Activated naive CD4-positive, alpha-beta T cell treated with anti-CD3 and anti-CD28 coated beads for 36 hours (primary cell): ENCODE data around the gene CCNB2. TPM values are rescaled to one million over a fixed set of nuclear protein-coding genes. Genes with fewer than 3 reads are reported as not detected.
"Not testable (repeated sequence)": the region's sequence is repeated elsewhere in the genome, so short reads cannot be mapped to it uniquely, and the experiment has no call there.

ENCODE experiments used
- CTCF ChIA-PET: fragments of 350-600 bp; sonication (Branson Sonifier 250); formaldehyde crosslinking; loops from one replicate; lab custom pipeline; 2021; ENCODE audit warnings: antibody characterized with exemption; lab: Charles Lee
- DNase-seq: peaks from one replicate; pipeline ENCODE4 v3.0.0-alpha.2; 2020
- H3K27ac Mint-ChIP-seq: one replicate; pipeline ENCODE4 v1.8.0; 2021; ENCODE audit warnings: mild to moderate bottlenecking, mixed read lengths
- H3K27me3 Mint-ChIP-seq: one replicate; pipeline ENCODE4 v1.8.0; 2021; ENCODE audit warnings: low read depth, mixed read lengths
- H3K36me3 Mint-ChIP-seq: one replicate; pipeline ENCODE4 v1.8.0; 2021; ENCODE audit warnings: low read depth, mixed read lengths
- H3K4me1 Mint-ChIP-seq: one replicate; pipeline ENCODE4 v1.8.0; 2021; ENCODE audit warnings: low read depth, mixed read lengths
- H3K4me3 Mint-ChIP-seq: one replicate; pipeline ENCODE4 v1.8.0; 2021; ENCODE audit warnings: mild to moderate bottlenecking, moderate library complexity, mixed read lengths
- H3K9me3 Mint-ChIP-seq: one replicate; pipeline ENCODE4 v1.8.0; 2021; ENCODE audit warnings: mixed read lengths
- intact Hi-C: fragments of 100-400 bp; cut with micrococcal nuclease; formaldehyde crosslinking; loops from one replicate; pipeline ENCODE4 v1.15.1; 2023
- total RNA-seq, 2 experiments: library from RNA; stranded (reverse); gene quantifications; one replicate each; pipeline ENCODE4 v1.2.3, GENCODE V29; 2021

Gene CCNB2
- total RNA-seq, 2 experiments from 2014 or later: 93.1 to 98.2 TPM

DNA sequence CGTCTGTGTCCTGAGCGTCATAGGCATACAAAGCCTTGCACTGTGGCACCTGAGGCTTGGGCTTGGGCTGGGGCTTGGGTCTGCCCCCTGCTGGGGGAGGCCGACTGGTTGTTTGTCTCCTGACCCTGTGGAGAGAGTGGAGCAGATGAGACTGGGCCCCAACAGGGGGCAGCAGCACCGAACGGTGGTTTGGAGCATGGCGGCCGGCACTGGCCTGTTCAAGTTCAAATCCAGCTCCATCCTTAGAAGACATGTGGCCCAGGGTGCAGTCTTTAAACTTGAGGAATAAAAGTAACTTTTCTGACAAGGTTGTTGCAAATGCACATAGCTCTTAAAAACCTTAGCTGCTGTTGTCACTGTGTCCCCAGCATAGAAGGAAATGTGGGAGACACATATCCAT is 33.3 kb downstream of the CCNB2 start:
- H3K27me3 Mint-ChIP-seq: no peaks in the 10 kb centered on the region
- no peak overlapping the region for H3K27ac Mint-ChIP-seq
- no peak overlapping the region for H3K4me3 Mint-ChIP-seq
- DNase-seq: peak; percentile 68
- CTCF ChIA-PET: interaction anchor here (0.5 to 2.0 kb wide), 3 partner anchors 23 to 159 kb away, joined by 3 to 10 read pairs (median 4); no protein-coding TSS in a partner anchor
- H3K4me1 Mint-ChIP-seq: peaks cover 14% of the 10 kb centered on the region
- H3K9me3 Mint-ChIP-seq: no peaks in the 10 kb centered on the region
- intact Hi-C loops: loop anchor here (1.0 kb wide), 1 partner anchor 158 kb away; no protein-coding TSS in a partner anchor
- no peaks in the 10 kb centered on the region for H3K36me3 Mint-ChIP-seq

DNA sequence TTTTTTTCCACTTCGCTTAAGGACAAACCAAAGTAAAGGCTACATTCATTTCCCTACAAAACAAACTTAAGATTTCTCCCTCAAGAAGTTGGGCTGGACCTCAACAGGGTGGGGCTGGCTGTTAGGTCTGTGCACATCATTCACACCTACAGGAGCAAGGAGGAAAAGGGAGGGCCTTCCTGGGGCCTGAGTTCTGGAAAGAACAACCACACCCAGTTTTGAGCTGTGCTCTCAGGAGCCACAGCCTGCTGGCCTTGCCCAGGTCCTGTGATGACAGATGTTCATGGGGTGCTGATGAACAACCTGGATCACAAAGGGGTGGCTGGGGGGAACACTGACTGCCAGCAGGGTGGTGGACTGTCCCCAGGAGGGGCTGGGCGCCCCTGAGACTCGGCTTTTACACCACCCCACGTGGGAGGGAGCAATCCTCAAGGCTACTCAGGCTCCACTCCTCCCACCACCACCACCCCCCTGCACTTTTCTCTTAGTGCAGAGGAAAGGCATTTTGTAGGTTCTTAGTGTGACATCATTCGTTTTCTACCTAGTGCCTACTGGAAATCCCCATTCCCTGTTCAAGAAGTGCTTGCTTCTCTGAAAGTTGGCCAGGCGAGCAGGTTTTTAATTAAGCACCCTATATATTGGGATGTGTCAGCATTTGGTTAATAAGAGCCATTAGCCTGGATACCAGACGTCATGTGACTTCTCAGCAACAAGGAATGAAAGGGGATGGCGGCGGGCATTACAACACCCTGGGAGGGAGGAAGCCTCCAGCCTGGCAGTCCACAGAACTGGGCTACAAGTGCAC is 35.7 kb downstream of the CCNB2 start:
- Mint-ChIP-seq H3K36me3 (no peaks in the 10 kb centered on the region), H3K27ac (no peak overlapping the region)

DNA sequence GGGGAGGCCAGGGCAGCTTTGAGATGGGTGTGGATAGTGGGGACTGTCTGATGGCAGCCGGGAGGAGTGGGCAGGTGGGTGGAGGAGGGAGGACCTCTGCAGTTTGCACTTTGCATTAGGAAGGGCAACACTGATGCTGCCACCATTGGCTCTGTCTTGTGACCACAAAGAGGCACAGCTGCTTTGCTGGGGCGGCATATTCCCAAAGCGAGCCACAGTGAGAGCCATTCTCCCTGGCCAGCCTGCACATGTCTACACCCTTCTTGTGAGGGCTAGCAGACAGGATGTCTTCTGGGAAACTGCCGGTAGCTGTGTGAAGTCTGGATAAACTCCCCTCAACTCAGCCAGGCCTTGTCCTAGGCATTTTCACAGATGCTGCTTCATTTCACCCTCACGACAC is 38.3 kb downstream of the CCNB2 start:
- CTCF ChIA-PET: interaction anchor here (0.6 kb wide), 1 partner anchor 299 kb away, joined by 3 read pairs; no protein-coding TSS in a partner anchor
- no peak overlapping the region for H3K4me3 Mint-ChIP-seq
- intact Hi-C loops: no loop called here

More for the DNA sequence above, 35.7 kb downstream of the CCNB2 start:
- CTCF ChIA-PET: no interaction called here
- intact Hi-C loops: no loop called here
- Mint-ChIP-seq H3K9me3 (no peaks in the 10 kb centered on the region), H3K27me3 (no peaks in the 10 kb centered on the region), H3K4me1 (peaks cover 14% of the 10 kb centered on the region), H3K4me3 (no peak overlapping the region)
- DNase-seq: no peak

DNA sequence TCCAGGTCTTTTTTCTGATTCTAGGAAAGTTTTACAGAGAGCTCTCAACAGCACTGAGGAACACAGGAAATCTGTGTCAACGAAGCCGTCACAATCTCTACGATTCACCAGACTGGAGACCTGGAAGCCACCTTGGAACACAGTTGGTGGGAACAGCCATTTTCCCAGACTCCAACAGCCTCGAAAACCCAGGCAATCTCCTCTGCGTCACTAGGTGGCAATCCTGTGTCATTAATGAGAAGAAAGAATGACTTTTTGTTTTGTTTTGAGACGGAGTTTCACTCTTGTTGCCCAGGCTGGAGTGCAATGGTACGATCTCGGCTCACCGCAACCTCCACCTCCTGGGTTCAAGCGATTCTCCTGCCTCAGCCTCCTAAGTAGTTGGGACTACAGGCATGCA is 39.6 kb downstream of the CCNB2 start:
- H3K27ac Mint-ChIP-seq, H3K4me1 Mint-ChIP-seq, intact Hi-C loops, H3K9me3 Mint-ChIP-seq, H3K27me3 Mint-ChIP-seq, H3K4me3 Mint-ChIP-seq, DNase-seq, CTCF ChIA-PET, H3K36me3 Mint-ChIP-seq: not testable (repeated sequence)

More for the DNA sequence above, 38.3 kb downstream of the CCNB2 start:
- H3K27me3 Mint-ChIP-seq: no peaks in the 10 kb centered on the region
- DNase-seq: no peak
- no peak overlapping the region for H3K27ac Mint-ChIP-seq
- H3K36me3 Mint-ChIP-seq: no peaks in the 10 kb centered on the region
- no peaks in the 10 kb centered on the region for H3K9me3 Mint-ChIP-seq
- H3K4me1 Mint-ChIP-seq: peaks cover 2% of the 10 kb centered on the region

DNA sequence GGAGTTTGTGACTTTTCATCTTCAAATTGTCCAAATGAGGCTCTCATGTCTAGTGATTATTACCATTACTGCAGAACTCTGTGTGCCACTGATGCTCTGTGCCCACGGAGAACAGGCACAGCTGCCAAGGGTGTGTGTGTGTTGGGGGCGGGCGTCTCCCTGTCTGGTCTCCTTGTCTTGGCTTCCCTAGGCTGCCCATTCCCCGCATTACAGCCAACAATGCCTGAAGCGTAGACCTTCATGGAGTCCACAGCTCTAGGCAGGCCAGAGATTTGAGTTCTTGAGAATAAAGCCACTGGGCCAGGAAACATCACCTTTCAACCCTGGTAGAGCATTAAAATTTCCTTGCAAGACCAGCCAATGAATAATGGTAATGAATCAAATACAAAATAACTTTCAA is 42.7 kb downstream of the CCNB2 start:
- intact Hi-C loops: no loop called here
- Mint-ChIP-seq H3K27ac (no peak overlapping the region), H3K4me3 (no peak overlapping the region), H3K4me1 (no peaks in the 10 kb centered on the region), H3K27me3 (no peaks in the 10 kb centered on the region), H3K9me3 (no peaks in the 10 kb centered on the region), H3K36me3 (no peaks in the 10 kb centered on the region)
- no peak for DNase-seq
- CTCF ChIA-PET: no interaction called here

DNA sequence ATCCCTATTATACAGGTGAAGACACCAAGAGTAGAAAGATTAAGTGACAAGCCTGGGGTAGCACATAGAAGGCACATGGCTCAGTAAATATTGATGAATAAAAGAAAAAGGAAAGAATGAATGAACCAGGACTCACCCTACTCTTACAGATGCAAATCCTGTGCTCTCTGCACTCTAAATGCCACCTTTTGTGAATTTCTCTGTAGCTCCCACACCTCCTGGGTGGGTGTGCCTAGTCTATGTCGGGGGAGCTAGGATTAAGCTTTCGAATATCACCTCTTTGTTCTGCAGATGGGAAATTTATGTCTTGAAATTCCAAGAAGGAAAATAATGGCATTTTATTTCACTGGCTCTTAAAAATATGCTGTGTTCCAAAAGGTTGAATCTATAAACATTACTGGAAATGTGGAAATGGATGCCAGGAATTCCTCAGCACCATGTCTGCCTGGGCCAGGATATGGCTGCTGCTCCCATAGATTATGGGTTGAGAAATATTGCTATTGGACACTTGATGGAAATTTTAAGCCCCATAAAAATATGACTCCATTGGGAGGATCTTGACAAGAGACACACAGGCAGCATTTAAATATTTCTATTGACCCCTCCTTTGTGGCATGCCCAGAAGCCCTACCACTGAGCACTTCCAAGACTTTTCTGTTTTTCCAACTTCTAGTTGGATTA is 43.3 kb downstream of the CCNB2 start:
- Mint-ChIP-seq H3K9me3 (no peaks in the 10 kb centered on the region), H3K36me3 (no peaks in the 10 kb centered on the region), H3K27me3 (no peaks in the 10 kb centered on the region), H3K4me3 (no peak overlapping the region), H3K4me1 (no peaks in the 10 kb centered on the region), H3K27ac (no peak overlapping the region)
- no peak for DNase-seq
- CTCF ChIA-PET: no interaction called here
- intact Hi-C loops: no loop called here

DNA sequence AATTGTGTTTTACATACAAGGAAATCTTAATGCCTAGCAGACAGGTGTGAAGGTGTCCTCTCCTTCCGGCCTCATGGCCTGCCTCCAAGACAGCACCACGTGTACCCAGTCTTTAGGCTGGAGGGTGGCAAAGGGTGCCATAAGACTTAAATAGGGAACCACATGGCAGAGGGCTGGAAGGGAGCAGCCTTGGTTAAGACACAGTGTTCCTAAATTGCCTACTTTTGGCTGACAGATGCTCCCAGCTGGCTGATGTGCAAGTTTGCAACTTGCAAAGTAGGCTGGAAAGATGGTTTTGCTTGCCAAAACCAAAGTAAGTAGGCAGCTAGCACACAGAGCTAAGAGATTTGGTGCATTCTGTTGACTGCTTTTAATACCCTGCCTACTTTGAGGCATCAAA is 45.2 kb downstream of the CCNB2 start:
- Mint-ChIP-seq H3K4me3 (no peak overlapping the region), H3K4me1 (no peaks in the 10 kb centered on the region), H3K27ac (no peak overlapping the region), H3K27me3 (no peaks in the 10 kb centered on the region), H3K9me3 (no peaks in the 10 kb centered on the region), H3K36me3 (no peaks in the 10 kb centered on the region)
- CTCF ChIA-PET: interaction anchor here (1.2 kb wide), 1 partner anchor 25 kb away, joined by 3 read pairs; no protein-coding TSS in a partner anchor
- intact Hi-C loops: no loop called here
- DNase-seq: no peak

DNA sequence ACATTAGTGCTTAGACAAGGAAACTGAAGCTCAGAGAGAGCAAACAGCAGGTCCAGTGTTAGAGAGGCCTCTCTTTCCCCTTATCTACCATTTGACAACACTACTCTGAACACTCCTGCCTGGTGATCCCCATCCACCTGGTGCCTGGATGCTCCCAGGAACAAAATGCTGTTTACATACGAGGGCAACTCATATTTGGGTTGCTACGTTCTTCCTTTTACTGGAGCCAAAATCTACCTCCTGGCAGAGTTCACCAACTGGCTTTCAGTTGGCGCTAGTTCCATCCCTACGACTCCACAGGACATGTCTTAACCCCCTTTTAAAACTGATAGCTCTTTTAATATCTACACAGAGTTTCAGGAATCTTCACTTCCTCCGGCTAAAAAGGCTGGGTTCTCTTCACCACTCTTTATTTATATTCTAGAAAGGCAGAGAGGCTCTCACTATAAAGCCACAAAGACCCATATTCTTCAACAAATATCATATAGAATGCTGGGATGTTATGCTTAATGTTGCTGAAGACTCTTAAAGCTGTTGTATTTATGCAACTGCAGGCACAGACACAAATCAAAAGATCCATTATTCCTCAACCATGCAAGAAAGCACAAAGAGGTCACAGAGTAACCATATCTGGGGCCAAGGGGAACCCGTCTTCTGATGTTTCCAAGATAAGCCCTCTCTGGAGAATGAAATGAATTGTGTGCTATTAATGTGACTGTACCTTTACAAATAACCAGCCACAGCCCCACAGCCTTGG is 47.9 kb downstream of the CCNB2 start:
- no peak overlapping the region for H3K27ac Mint-ChIP-seq
- no peaks in the 10 kb centered on the region for H3K27me3 Mint-ChIP-seq
- H3K9me3 Mint-ChIP-seq: no peaks in the 10 kb centered on the region
- intact Hi-C loops: no loop called here
- no peaks in the 10 kb centered on the region for H3K4me1 Mint-ChIP-seq
- no peak overlapping the region for H3K4me3 Mint-ChIP-seq
- CTCF ChIA-PET: interaction anchor here (0.6 kb wide), 1 partner anchor 43 kb away, joined by 3 read pairs; no protein-coding TSS in a partner anchor
- no peak for DNase-seq
- H3K36me3 Mint-ChIP-seq: no peaks in the 10 kb centered on the region

DNA sequence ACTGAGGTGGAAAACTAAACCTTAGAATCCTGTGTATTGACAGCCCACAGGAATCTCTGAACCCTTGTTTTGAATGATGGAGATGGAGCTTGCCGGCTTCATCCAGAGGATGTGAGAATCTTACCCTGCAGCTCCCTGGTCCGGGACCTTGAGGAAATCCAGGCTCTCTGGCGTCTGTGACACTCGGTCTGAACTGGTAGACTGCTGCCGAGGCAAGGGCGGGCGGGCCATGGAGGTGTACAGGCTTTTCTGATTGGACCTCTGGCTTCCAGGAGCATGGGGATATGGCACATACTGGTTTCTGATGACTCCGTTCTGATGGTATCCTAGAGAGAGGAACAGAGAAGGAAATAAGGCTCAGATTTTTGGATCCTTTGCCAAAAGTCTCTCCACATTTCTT is 48.5 kb downstream of the CCNB2 start:
- no peaks in the 10 kb centered on the region for H3K9me3 Mint-ChIP-seq
- H3K4me3 Mint-ChIP-seq: no peak overlapping the region
- CTCF ChIA-PET: no interaction called here
- intact Hi-C loops: no loop called here
- no peaks in the 10 kb centered on the region for H3K36me3 Mint-ChIP-seq
- H3K27me3 Mint-ChIP-seq: no peaks in the 10 kb centered on the region
- no peak for DNase-seq
- H3K4me1 Mint-ChIP-seq: no peaks in the 10 kb centered on the region
- no peak overlapping the region for H3K27ac Mint-ChIP-seq

DNA sequence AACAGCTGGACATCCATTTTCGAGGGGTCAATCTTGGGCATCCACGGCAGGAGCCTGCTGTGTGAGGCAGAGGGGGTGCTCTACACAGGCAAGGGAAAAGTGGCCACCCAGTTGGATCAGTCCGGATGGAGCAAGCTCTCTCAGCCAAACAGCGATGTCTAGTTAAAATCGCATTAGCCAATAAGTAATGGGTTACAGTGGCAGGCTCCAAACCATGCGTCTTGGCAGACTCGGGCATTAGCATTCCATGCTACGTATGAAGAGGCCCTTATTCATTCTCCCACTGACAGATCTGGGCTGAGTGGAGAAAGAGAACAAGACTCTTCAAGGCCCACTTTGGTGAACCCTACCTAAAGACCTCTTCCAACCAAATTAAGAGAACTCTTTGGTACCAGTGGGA is 49.3 kb downstream of the CCNB2 start:
- Mint-ChIP-seq H3K9me3 (no peaks in the 10 kb centered on the region), H3K4me1 (no peaks in the 10 kb centered on the region), H3K27me3 (no peaks in the 10 kb centered on the region), H3K36me3 (no peaks in the 10 kb centered on the region), H3K4me3 (no peak overlapping the region), H3K27ac (no peak overlapping the region)
- intact Hi-C loops: no loop called here
- CTCF ChIA-PET: no interaction called here
- no peak for DNase-seq

DNA sequence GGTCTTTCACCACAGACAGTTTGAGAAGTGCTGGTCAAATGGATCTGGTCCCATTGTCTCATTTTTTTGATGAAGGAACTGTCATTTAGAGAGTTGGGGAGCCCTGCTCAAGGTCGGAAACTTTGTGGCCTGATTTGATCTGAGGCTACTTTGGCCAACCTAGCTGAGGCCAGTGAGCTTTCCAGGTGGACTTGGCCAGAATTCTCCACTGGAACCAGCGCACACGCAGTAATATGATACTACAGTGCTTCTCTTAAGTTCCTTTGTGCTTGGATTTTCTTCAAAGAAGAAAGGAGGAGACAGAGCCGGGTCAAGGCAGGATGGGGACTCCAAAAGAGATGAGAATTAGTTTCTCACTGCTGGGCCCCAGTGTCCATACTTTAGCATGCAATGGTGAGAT is 50.5 kb downstream of the CCNB2 start:
- no peak overlapping the region for H3K4me3 Mint-ChIP-seq
- no peak overlapping the region for H3K27ac Mint-ChIP-seq
- H3K36me3 Mint-ChIP-seq: no peaks in the 10 kb centered on the region
- no peaks in the 10 kb centered on the region for H3K9me3 Mint-ChIP-seq
- no peak for DNase-seq
- CTCF ChIA-PET: no interaction called here
- no peaks in the 10 kb centered on the region for H3K27me3 Mint-ChIP-seq
- intact Hi-C loops: no loop called here
- H3K4me1 Mint-ChIP-seq: no peaks in the 10 kb centered on the region

DNA sequence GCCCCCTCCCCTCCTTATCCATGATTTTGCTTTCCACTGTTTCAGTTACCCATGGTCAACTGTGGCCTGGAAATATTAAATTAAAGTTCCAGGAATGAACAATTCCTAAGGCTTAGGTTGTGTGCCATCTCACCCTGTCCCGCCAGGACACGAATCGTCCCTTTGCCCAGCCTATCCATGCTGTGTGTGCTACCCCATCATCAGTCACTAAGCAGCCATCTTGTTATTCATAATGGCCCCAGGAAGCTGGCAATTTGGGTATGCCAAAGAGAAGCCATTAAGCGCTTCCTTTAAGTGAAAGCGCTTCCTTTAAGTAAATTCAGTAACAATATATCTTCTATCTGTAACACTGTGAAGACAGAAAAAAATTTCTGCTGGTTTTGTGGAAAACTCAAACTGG is 52.5 kb downstream of the CCNB2 start:
- DNase-seq: no peak
- intact Hi-C loops: no loop called here
- H3K36me3 Mint-ChIP-seq: no peaks in the 10 kb centered on the region
- no peak overlapping the region for H3K27ac Mint-ChIP-seq
- CTCF ChIA-PET: no interaction called here
- H3K4me3 Mint-ChIP-seq: no peak overlapping the region
- no peaks in the 10 kb centered on the region for H3K9me3 Mint-ChIP-seq
- no peaks in the 10 kb centered on the region for H3K4me1 Mint-ChIP-seq
- no peaks in the 10 kb centered on the region for H3K27me3 Mint-ChIP-seq
